ENCODE results near the gene MCOLN2.

Gene MCOLN2

GRCh38 chr1:84982395-84982794 is 14.5 kb downstream of the MCOLN2 start:
- no peak for DNase-seq

- no peak for DNase-seq
Observed at GRCh38 chr1:84975035-84975434, 21.9 kb downstream of the MCOLN2 start.

GRCh38 chr1:84973498-84974334 is 23.2 kb downstream of the MCOLN2 start:
- DNase-seq = no peak

DNA sequence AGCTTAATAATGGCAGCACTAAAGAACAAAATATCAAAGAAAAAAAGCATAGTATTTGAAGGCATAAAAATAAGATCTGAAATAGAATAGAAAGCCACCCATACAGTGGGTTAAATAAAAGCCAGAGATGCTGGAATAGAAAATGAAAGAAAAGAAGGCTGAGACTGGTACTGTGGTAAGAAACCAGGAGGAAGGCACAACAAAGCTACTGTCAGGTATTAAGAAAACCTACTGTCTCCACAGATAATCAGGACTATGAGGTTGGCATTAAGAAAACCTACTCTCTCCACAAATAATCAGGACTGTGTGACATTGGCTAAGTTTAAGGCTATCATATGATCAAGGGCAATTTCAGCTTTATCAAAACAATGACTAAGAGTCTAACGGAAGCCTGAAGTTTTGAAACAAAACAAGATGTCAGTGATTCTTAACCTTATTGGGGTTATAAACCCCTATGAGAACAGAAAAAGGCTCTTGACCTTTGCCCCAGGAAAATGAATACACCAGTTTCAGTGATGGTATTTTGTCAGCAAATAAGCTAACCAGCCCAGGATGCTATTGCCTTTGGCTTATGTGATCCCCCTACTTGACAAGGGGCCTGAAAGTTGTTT is 24.4 kb downstream of the MCOLN2 start:
- no peak for DNase-seq

DNA sequence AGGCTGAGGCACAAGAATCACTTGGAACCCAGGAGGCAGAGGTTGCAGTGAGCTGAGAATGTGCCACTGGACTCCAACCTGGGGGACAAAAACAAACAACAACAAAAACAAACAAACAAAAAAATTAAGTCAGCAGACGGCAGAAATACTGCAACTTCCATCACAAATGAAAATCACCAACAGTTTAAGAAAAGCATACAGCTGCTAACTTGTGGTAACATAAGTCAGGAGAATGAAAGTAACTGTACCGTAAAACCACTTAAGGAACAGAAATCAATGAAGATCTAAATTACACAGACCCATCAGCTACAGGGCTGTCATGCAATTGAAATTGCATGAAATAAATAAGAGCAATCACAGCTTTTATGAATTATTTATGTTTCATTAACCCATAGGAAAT is 25.0 kb downstream of the MCOLN2 start:
- no peak for DNase-seq

DNA sequence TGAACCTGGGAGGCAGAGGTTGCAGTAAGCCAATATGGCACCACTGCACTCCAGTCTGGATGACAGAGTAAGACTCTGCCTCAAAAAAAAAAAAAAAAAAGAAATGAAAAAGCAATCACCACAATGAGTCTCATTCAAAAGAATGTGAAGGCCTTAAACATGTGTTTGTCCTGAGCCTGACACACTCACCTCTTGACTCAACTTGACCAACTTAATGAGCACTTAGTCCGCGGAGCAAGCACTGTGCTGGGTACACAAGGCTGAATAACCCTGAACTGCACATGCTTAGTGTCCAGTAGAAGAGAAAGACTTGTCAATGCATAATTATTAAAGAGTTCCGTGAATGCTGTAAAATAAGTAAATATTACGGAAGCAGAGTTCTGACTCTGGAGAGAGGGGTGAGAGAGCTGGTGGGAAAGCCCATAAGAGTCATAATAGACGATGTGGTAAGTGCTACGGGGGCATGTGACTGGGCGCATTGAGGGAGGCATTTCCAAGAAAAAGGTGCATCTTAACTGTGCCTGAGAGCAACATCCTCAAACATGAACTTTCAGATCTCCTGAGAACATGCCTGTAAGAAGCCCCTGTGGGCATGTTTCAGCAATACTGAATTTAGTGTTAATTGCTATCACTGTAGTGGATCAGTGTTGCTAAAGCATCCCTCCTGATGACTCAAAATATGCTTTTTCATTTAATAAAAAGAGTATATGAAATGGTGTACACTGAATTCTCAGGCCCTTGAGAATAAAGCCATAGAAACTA is 27.2 kb downstream of the MCOLN2 start:
- DNase-seq = no peak

DNA sequence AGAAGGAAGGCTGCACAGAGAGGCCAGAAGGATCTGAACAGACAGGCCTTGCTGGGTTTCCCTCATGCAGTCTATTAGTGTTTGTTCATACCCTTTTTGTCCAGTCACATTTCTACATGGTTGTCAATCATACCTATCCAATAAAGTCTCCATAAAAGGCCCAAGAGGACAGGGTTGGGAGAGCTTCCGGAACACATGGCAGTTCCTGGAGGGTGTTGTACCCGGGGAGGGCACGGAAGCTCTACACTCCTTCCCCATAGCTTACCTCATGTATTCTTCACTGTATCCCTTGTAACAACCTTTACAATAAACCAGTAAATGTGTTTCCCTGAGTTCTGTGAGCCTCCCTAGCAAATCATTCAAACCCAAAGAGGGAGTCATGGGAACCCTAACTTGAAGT is 28.0 kb downstream of the MCOLN2 start:
- no peak for DNase-seq

GRCh38 chr1:84968101-84968500 is 28.8 kb downstream of the MCOLN2 start:
- DNase-seq = no peak

- DNase-seq = no peak
Observed at GRCh38 chr1:84967666-84968065, 29.2 kb downstream of the MCOLN2 start.

DNA sequence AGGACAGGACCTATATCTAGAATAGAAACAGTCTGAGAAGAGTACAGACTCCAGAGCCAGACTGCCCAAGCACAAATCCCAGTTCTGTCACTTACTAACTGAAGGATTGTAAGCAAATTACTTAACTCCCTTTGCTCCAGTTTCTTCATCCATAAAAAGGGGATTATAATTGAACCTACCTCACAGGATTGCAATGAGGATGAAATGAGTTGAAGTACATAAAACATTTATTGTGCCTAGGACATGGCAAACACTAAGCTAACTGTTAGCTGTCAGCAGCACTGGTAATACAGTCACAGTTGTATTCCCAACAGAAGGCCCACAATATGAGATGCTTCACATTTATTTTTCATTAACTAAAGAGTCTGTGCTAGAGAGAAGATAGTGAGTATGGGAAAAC is 33.9 kb downstream of the MCOLN2 start:
- DNase-seq = no peak

DNA sequence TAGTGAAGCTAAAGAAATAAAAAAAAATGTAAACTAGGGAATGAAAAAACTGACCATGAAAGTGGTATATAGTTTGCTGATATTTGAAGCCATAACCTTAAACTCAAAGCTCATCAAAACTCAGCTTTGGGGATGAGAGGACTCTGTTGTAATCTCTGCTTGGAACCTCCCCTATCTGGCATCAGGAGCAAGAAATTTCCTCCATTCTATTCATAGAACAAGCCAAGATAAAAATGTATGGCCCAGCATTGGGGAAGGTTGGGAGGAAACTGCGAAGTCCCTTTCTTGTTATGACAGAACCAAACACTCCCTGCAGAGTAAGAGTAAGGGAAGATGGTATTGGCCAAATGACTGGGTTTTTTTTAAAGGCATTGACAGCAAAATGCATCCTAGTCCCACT is 35.6 kb downstream of the MCOLN2 start:
- DNase-seq = no peak

- no peak for DNase-seq
Observed at GRCh38 chr1:84960371-84960770, 36.5 kb downstream of the MCOLN2 start.

- DNase-seq = no peak
Observed at GRCh38 chr1:84959294-84959693, 37.6 kb downstream of the MCOLN2 start.

DNA sequence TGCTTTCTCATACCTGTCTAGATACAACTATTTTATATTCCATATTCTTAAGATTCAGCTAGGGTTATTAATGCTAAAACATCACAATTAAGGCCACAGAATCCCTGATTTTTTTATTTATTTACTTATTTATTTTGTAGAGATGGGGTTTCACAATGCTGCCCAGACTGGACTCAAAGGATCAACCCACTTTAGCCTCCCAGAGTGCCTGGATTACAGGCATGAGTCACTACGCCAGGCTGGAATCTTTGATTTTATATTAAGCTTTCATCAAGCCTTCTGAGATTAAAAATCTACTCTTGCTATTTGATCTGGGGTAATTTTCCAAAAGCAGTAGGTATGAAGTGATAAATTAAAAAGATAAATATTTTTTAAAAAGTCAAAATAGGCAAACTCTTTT is 38.9 kb downstream of the MCOLN2 start:
- no peak for DNase-seq

- DNase-seq = no peak
Observed at GRCh38 chr1:84956655-84957054, 40.3 kb downstream of the MCOLN2 start.

GRCh38 chr1:84956097-84956496 is 40.8 kb downstream of the MCOLN2 start:
- no peak for DNase-seq

GRCh38 chr1:84949664-84950063 is 47.2 kb downstream of the MCOLN2 start:
- no peak for DNase-seq

- DNase-seq = no peak
Observed at GRCh38 chr1:84947536-84948410, 49.1 kb downstream of the MCOLN2 start.

DNA sequence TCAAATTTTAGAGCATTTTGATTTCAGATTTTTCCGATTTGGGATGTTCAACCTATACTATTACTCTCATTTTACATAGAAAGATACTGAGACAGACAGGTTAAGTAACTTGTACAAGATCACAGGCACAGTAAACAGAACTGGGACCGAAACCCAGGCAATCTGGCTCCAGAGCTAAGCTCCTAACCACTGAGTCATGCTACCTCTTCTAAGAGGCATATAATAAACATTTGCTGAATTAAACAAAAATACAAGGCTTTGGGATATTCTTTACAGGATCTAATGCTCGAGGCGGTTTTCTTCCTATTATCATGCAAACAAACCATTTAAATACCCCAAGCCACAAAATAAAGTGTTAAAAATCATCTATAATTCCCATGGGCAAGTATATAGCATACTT is 50.3 kb downstream of the MCOLN2 start:
- no peak for DNase-seq

DNA sequence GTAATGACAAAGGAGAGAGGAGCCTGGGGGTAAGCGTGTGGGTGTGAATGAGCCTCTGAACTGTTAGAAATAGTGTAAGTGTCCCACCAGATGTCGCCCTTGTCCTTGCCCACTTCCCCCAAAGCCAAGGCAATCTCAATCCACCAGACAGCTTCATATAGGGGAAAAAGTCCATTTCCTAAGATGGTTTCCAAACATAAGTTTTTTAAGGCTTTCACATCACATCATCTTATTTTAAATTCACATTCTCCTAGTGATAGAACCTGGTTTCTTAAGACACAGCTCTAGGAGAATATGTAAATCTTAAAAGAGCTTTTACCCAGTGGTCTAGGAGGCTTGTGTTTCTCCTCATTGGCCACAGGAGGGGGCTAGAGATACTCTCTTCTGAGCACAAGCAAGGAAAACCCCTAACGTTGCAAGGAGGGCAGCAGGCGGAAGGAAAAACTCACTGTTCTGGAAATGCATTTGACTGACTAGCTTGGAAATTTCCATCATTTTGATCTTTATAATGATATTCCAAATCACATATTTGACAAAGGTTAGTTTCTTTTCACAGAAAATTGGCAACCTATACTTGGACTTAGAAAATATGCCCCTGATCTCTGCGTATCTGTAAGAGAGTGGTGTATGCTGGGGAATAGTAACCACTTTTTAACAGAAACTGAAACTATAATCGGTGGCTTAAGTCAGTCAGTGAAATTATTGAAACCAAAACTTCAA is 52.0 kb downstream of the MCOLN2 start:
- peak; percentile 84 to 88 for DNase-seq

GRCh38 chr1:84941843-84942242 is 55.1 kb downstream of the MCOLN2 start:
- no peak for DNase-seq

- no peak for DNase-seq
Observed at GRCh38 chr1:84940481-84940880, 56.4 kb downstream of the MCOLN2 start.

Measured in SHP77 (cell line).